Thyroid gland (tissue), 4 donors: ENCODE results near the gene KRT75. TPM values are rescaled to one million over a fixed set of nuclear protein-coding genes. Genes with fewer than 3 reads are reported as not detected.

ENCODE experiments used
- DNase-seq, 2 donors: peaks; one replicate each; pipeline ENCODE4 v3.0.0-alpha.2; 2019
- H3K27ac ChIP-seq, 3 donors: fragments of 200-600 bp; sonication (generic); 1 replicate in 2 of 3; 2 replicates in 1 of 3; pipeline ENCODE4 v1.5.1; 2016 to 2019; ENCODE audit warnings: mild to moderate bottlenecking in 1 of 3, moderate library complexity in 1 of 3
- H3K27me3 ChIP-seq: fragments of 200-600 bp; sonication (generic); one replicate; pipeline ENCODE4 v1.5.1; 2019
- H3K36me3 ChIP-seq, 2 donors: fragments of 200-600 bp; sonication (generic); one replicate each; pipeline ENCODE4 v1.5.1; 2016 to 2019
- H3K4me1 ChIP-seq, 2 donors: fragments of 200-600 bp; sonication (generic); one replicate each; pipeline ENCODE4 v1.5.1; 2017 to 2019
- H3K4me3 ChIP-seq, 3 donors: fragments of 200-600 bp; sonication (generic); replicated peaks in 1 of 3; 1 replicate in 2 of 3; 2 replicates in 1 of 3; pipeline ENCODE4 v1.5.1; 2016; ENCODE audit warnings: mild to moderate bottlenecking in 1 of 3
- H3K9me3 ChIP-seq: fragments of 200-600 bp; sonication (generic); one replicate; pipeline ENCODE4 v1.5.1; 2017
- POLR2A ChIP-seq, 2 donors: fragments of 450-650 bp; IDR thresholded peaks; one replicate each; pipeline ENCODE4 v1.6.1; 2017; ENCODE audit warnings: antibody characterized with exemption in 2 of 2, mild to moderate bottlenecking in 2 of 2, moderate library complexity in 1 of 2
- WGBS, 2 donors: methylation state at CpG; one replicate each; pipeline ENCODE4 v1.1.5; 2017; 5-methylcytosine and 5-hydroxymethylcytosine counted together
- intact Hi-C: fragments of 100-400 bp; cut with DNase I; formaldehyde crosslinking; loops from one replicate; pipeline ENCODE4 v1.15.1; 2023
- total RNA-seq, 4 donors: library from RNA; depleted of rRNA; stranded (reverse); fragments of >200 nt; gene quantifications; one replicate each; pipeline ENCODE4 v1.2.3, GENCODE V29; 2016
- TF ChIP-seq, protein P1 (sequence below), 6 experiments: fragments of 200-600 bp in 3 of 6; fragments of 450-650 bp in 3 of 6; sonication (generic) in 3 of 6; IDR thresholded peaks; one replicate each; pipeline ENCODE4 v1.5.1; 2016 to 2019; ENCODE audit warnings: antibody characterized with exemption in 6 of 6, mild to moderate bottlenecking in 2 of 6, inconsistent platforms in 1 of 6, moderate library complexity in 1 of 6

KRT75 gene
- not detected for total RNA-seq

- TF ChIP-seq, protein P1, sequence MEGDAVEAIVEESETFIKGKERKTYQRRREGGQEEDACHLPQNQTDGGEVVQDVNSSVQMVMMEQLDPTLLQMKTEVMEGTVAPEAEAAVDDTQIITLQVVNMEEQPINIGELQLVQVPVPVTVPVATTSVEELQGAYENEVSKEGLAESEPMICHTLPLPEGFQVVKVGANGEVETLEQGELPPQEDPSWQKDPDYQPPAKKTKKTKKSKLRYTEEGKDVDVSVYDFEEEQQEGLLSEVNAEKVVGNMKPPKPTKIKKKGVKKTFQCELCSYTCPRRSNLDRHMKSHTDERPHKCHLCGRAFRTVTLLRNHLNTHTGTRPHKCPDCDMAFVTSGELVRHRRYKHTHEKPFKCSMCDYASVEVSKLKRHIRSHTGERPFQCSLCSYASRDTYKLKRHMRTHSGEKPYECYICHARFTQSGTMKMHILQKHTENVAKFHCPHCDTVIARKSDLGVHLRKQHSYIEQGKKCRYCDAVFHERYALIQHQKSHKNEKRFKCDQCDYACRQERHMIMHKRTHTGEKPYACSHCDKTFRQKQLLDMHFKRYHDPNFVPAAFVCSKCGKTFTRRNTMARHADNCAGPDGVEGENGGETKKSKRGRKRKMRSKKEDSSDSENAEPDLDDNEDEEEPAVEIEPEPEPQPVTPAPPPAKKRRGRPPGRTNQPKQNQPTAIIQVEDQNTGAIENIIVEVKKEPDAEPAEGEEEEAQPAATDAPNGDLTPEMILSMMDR (IDR thresholded peaks at IDR 0.05): no peak
- Histone ChIP-seq H3K4me3 (no peak within 1 kb of the TSS), H3K36me3 (no peaks in the 10 kb centered on the region), H3K27me3 (no peaks in the 10 kb centered on the region), H3K4me1 (no peaks in the 10 kb centered on the region), H3K27ac (no peak within 1 kb of the TSS), H3K9me3 (no peaks in the 10 kb centered on the region)
- WGBS, 2 donors: 68 to 87% methylated on average over 12 to 20 of the region's 20 CpGs
- intact Hi-C loops: no loop called here
- no peak for DNase-seq
These were observed at the start of gene KRT75 for GRCh38 chr12:52434081-52434733. Gene KRT75, minus strand, starts transcription at chr12:52434371. Its CDS starts 67 bp downstream, at chr12:52434304.

DNA sequence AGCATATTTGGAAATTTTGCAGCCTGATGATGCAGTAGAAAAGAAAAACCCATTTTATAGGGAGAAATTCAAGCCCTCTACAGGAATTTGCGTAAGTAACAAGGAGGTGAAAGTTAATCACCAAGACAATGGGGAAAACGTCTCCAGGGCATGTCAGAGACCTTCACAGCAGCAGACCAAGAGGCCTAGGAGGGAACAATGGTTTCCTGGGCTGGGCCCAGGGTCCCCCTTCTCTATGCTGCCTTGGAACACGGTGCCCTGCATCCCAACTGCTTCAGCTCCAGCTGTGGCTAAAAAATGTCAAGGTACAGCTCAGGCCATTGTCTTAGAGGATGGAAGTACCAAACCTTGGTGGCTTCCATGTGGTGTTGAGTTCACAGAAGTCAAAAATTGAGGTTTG lies 45.9 kb upstream of the KRT75 start:
- no peak for DNase-seq
- 64 to 66% methylated on average over 3 of the region's 3 CpGs for WGBS, 2 donors
- TF ChIP-seq, protein P1 (IDR thresholded peaks at IDR 0.05): no peak
- no peak for TF ChIP-seq POLR2A (IDR thresholded peaks at IDR 0.05)
- H3K9me3 ChIP-seq: no peaks in the 10 kb centered on the region
- no peaks in the 10 kb centered on the region for H3K27me3 ChIP-seq
- no peaks in the 10 kb centered on the region for H3K36me3 ChIP-seq
- intact Hi-C loops: no loop called here
- no peaks in the 10 kb centered on the region for H3K4me1 ChIP-seq
- H3K4me3 ChIP-seq: no peak overlapping the region
- no peak overlapping the region for H3K27ac ChIP-seq

- Histone ChIP-seq H3K9me3 (no peaks in the 10 kb centered on the region), H3K4me1 (no peaks in the 10 kb centered on the region), H3K27ac (no peak overlapping the region), H3K36me3 (no peaks in the 10 kb centered on the region), H3K4me3 (no peak overlapping the region), H3K27me3 (no peaks in the 10 kb centered on the region)
- no peak for DNase-seq
- TF ChIP-seq, protein P1 (IDR thresholded peaks at IDR 0.05): no peak
- TF ChIP-seq POLR2A (IDR thresholded peaks at IDR 0.05): no peak
- intact Hi-C loops: no loop called here
- 60 to 71% methylated on average over 2 of the region's 2 CpGs for WGBS, 2 donors
These were observed 43.5 kb upstream of the KRT75 start for GRCh38 chr12:52477651-52478050.

DNA sequence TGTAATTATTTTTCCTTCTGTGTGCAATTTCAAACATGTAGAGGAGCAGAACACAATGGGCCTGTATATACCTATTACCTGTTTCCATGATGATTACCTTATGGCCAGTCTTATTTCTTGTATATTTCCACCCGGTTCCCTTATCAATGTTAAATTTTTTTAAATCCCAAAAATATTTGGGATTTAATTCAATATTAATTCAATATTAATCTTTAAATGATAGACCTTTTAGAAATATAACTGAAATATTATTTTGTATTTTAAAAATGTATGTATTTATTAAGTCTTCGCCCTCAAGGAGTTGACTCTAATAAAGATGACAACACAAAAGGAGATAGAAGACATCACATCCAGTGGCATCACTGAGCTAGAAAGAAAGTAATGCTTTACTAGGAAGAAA lies 40.0 kb upstream of the KRT75 start:
- Histone ChIP-seq H3K36me3 (no peaks in the 10 kb centered on the region), H3K27ac (no peak overlapping the region), H3K27me3 (no peaks in the 10 kb centered on the region), H3K4me1 (no peaks in the 10 kb centered on the region), H3K4me3 (no peak overlapping the region), H3K9me3 (no peaks in the 10 kb centered on the region)
- WGBS, 2 donors: 93 to 95% methylated on average over 2 of the region's 2 CpGs
- intact Hi-C loops: no loop called here
- TF ChIP-seq, protein P1 (IDR thresholded peaks at IDR 0.05): no peak
- TF ChIP-seq POLR2A (IDR thresholded peaks at IDR 0.05): no peak
- DNase-seq: no peak

GRCh38 chr12:52473768-52474167 lies 39.6 kb upstream of the KRT75 start, which contains the start of gene KRT6C:
Gene KRT6C, minus strand, starts transcription at chr12:52473805. Its CDS starts 68 bp downstream, at chr12:52473737.
- no peaks in the 10 kb centered on the region for H3K27me3 ChIP-seq
- intact Hi-C loops: no loop called here
- TF ChIP-seq, protein P1 (IDR thresholded peaks at IDR 0.05): no peak
- no peak for TF ChIP-seq POLR2A (IDR thresholded peaks at IDR 0.05)
- no peak within 1 kb of the TSS for H3K27ac ChIP-seq
- H3K9me3 ChIP-seq: no peaks in the 10 kb centered on the region
- no peak for DNase-seq
- 81 to 89% methylated on average over 4 of the region's 4 CpGs for WGBS, 2 donors
- no peak within 1 kb of the TSS for H3K4me3 ChIP-seq
- no peaks in the 10 kb centered on the region for H3K4me1 ChIP-seq
- H3K36me3 ChIP-seq: no peaks in the 10 kb centered on the region
